HCT116 (cell line): Measurements from ENCODE around the gene MYADM. TPM values are rescaled to one million over a fixed set of nuclear protein-coding genes. Genes with fewer than 3 reads are reported as not detected.

ENCODE experiments used
- ATAC-seq: fragments of 200-7000 bp; cut with Tn5 transposase; 2 replicates; pipeline ENCODE4 v1.9.1; 2020; ENCODE audit warnings: mild to moderate bottlenecking, moderate library complexity
- BruUV-seq: library from RNA; stranded (reverse); fragments of 400-500 nt; replicated peaks from 2 replicates; lab custom pipeline; 2021; lab: Mats Ljungman, UMichigan
- CTCF ChIA-PET: fragments of 300-600 bp; sonication (Branson Sonifier 250); formaldehyde crosslinking; loops from one replicate; lab custom pipeline; 2021; ENCODE audit warnings: antibody characterized with exemption; lab: Charles Lee
- POLR2A ChIA-PET: fragments of 300-600, 350-600 bp; sonication (Branson Sonifier 250); formaldehyde crosslinking; loops from one replicate; lab custom pipeline; 2021; ENCODE audit warnings: antibody characterized with exemption; lab: Charles Lee
- RAD21 ChIA-PET, 2 experiments: fragments of 300-600 bp; sonication (Branson Sonifier 250); formaldehyde crosslinking; loops; one replicate each; lab custom pipeline; 2023; ENCODE audit warnings: low total read pairs in 2 of 2; ENCODE audit not compliant: uncharacterized antibody in 2 of 2, unreplicated experiment in 2 of 2, low non-redundant PET in 1 of 2; lab: Charles Lee
- DNase-seq: peaks from one replicate; pipeline ENCODE4 v3.0.0-alpha.2; 2010; ENCODE audit warnings: low read depth, low spot score
- H2AFZ ChIP-seq: fragments of 200-600 bp; shearing (Covaris generic), sonication (generic); 2 replicates; pipeline ENCODE4 v1.6.1; 2017; ENCODE audit warnings: low read depth, mixed run types, mixed read lengths, antibody characterized with exemption, low read length; ENCODE audit not compliant: poor library complexity, severe bottlenecking
- H3K27ac ChIP-seq: 2 replicates; pipeline ENCODE4 v1.5.1; 2012; ENCODE audit warnings: low read depth, low read length
- H3K27me3 ChIP-seq: fragments of 200-600 bp; sonication (generic); 2 replicates; pipeline ENCODE4 v1.6.1; 2016; ENCODE audit warnings: mixed run types, low read length, mixed read lengths; ENCODE audit not compliant: insufficient read depth
- H3K36me3 ChIP-seq, 2 experiments: fragments of 200-500 bp in 1 of 2; fragments of 200-600 bp in 1 of 2; sonication (Bioruptor generic) in 1 of 2; sonication (generic) in 1 of 2; 2 replicates each; pipeline versions ENCODE4 v1.5.1 to v1.6.1; 2014 to 2016; ENCODE audit warnings: low read length in 2 of 2, inconsistent platforms in 1 of 2, mixed read lengths in 1 of 2, mixed run types in 1 of 2; ENCODE audit not compliant: insufficient read depth in 2 of 2, control insufficient read depth in 1 of 2
- H3K4me1 ChIP-seq, 2 experiments: fragments of 200-600 bp in 1 of 2; sonication (generic) in 1 of 2; 2 replicates each; pipeline versions ENCODE4 v1.5.1 to v1.6.1; 2012 to 2017; ENCODE audit warnings: low read length in 2 of 2, inconsistent platforms in 1 of 2, mild to moderate bottlenecking in 1 of 2, mixed read lengths in 1 of 2, mixed run types in 1 of 2, moderate library complexity in 1 of 2; ENCODE audit not compliant: insufficient read depth in 2 of 2, control insufficient read depth in 1 of 2
- H3K4me2 ChIP-seq: fragments of 200-600 bp; sonication (generic); 2 replicates; pipeline ENCODE4 v1.6.1; 2017; ENCODE audit warnings: mixed run types, low read length, mixed read lengths
- H3K4me3 ChIP-seq, 2 experiments: fragments of 200-600 bp in 1 of 2; sonication (generic) in 1 of 2; replicated peaks in 1 of 2; 2 replicates each; pipeline ENCODE4 v1.5.1; 2011 to 2016; ENCODE audit warnings: low read length in 2 of 2, control low read depth in 1 of 2, low read depth in 1 of 2, mild to moderate bottlenecking in 1 of 2, mixed read lengths in 1 of 2, mixed run types in 1 of 2
- H3K79me2 ChIP-seq: fragments of 200-600 bp; sonication (generic); 2 replicates; pipeline ENCODE4 v1.6.1; 2017; ENCODE audit warnings: mild to moderate bottlenecking, mixed run types, low read length, moderate library complexity, mixed read lengths; ENCODE audit not compliant: insufficient read depth
- H3K9ac ChIP-seq: fragments of 200-600 bp; sonication (generic); 2 replicates; pipeline ENCODE4 v1.6.1; 2016; ENCODE audit warnings: low read length, mixed read lengths
- H3K9me2 ChIP-seq: fragments of 200-600 bp; sonication (generic), shearing (Covaris generic); 2 replicates; pipeline ENCODE4 v1.6.1; 2017; ENCODE audit warnings: mixed run types, mild to moderate bottlenecking, moderate library complexity; ENCODE audit not compliant: insufficient read depth
- H3K9me3 ChIP-seq, 2 experiments: fragments of 200-500 bp in 1 of 2; fragments of 200-600 bp in 1 of 2; sonication (Bioruptor generic) in 1 of 2; sonication (generic) in 1 of 2; 2 replicates each; pipeline ENCODE4 v1.6.1; 2014 to 2017; ENCODE audit warnings: low read length in 2 of 2, mixed read lengths in 2 of 2, inconsistent platforms in 1 of 2, low read depth in 1 of 2, mild to moderate bottlenecking in 1 of 2, mixed run types in 1 of 2, moderate library complexity in 1 of 2; ENCODE audit not compliant: control insufficient read depth in 1 of 2, insufficient read depth in 1 of 2
- H4K20me1 ChIP-seq: fragments of 200-600 bp; sonication (generic), shearing (Covaris generic); 2 replicates; pipeline ENCODE4 v1.6.1; 2017; ENCODE audit warnings: mixed run types, mild to moderate bottlenecking, moderate library complexity; ENCODE audit not compliant: insufficient read depth
- CBX3 ChIP-seq: IDR thresholded peaks from 2 replicates; pipeline ENCODE4 v1.6.1; 2012; ENCODE audit warnings: low read depth
- MAX ChIP-seq: IDR thresholded peaks from 2 replicates; pipeline ENCODE4 v1.6.1; 2012
- REST ChIP-seq: IDR thresholded peaks from 2 replicates; pipeline ENCODE4 v1.6.1; 2012; ENCODE audit warnings: low read depth
- SIN3A ChIP-seq: IDR thresholded peaks from 2 replicates; pipeline ENCODE4 v1.6.1; 2012; ENCODE audit warnings: low read depth
- TCF7L2 ChIP-seq: IDR thresholded peaks from 2 replicates; pipeline ENCODE4 v1.7.0; 2011; ENCODE audit warnings: borderline replicate concordance, inconsistent platforms; ENCODE audit not compliant: insufficient read depth, insufficient read length; ENCODE audit errors: extremely low read depth
- YY1 ChIP-seq: IDR thresholded peaks from 2 replicates; pipeline ENCODE4 v1.6.1; 2011; ENCODE audit warnings: low read length, low read depth, moderate library complexity, mild to moderate bottlenecking; ENCODE audit not compliant: insufficient replicate concordance; ENCODE audit errors: extremely low read depth
- ZBTB33 ChIP-seq: IDR thresholded peaks from 2 replicates; pipeline ENCODE4 v1.6.1; 2011; ENCODE audit warnings: mild to moderate bottlenecking, low read length, moderate library complexity; ENCODE audit not compliant: insufficient replicate concordance; ENCODE audit errors: extremely low read depth
- ZFX ChIP-seq: fragments of 450-650 bp; IDR thresholded peaks from 2 replicates; pipeline ENCODE4 v1.6.1; 2017
- intact Hi-C: fragments of 100-400 bp; cut with micrococcal nuclease; formaldehyde crosslinking; loops from 2 replicates; pipeline ENCODE4 v1.10.0; 2022
- total RNA-seq: library from RNA; stranded (reverse); gene quantifications from one replicate; pipeline ENCODE4 v1.2.1, GENCODE V29; 2021; ENCODE audit not compliant: unreplicated experiment
- TF ChIP-seq, protein P1 (sequence below): IDR thresholded peaks from 2 replicates; pipeline ENCODE4 v1.6.1; 2012
- TF ChIP-seq, protein P2 (sequence below), 3 experiments: fragments of 200-600 bp in 1 of 3; sonication (generic) in 1 of 3; IDR thresholded peaks in 2 of 3; conservative IDR thresholded peaks in 1 of 3; 2 replicates each; pipeline ENCODE4 v1.5.1; 2012 to 2017; ENCODE audit warnings: low read depth in 2 of 3, low read length in 2 of 3, antibody characterized with exemption in 1 of 3, borderline replicate concordance in 1 of 3, control low read depth in 1 of 3, mild to moderate bottlenecking in 1 of 3, mixed read lengths in 1 of 3, mixed run types in 1 of 3, moderate library complexity in 1 of 3; ENCODE audit not compliant: insufficient read depth in 1 of 3

The MYADM gene
- total RNA-seq, 1 experiment from 2014 or later = 79.6 TPM

GRCh38 chr19:53880711-53881481 lies 13.2 kb downstream of the MYADM start (continued):
- TF ChIP-seq YY1 (no peak), TCF7L2 (no peak)
- TF ChIP-seq, protein P1, sequence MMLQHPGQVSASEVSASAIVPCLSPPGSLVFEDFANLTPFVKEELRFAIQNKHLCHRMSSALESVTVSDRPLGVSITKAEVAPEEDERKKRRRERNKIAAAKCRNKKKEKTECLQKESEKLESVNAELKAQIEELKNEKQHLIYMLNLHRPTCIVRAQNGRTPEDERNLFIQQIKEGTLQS = no peak
- TF ChIP-seq, all 23 proteins: peak for 0

DNA sequence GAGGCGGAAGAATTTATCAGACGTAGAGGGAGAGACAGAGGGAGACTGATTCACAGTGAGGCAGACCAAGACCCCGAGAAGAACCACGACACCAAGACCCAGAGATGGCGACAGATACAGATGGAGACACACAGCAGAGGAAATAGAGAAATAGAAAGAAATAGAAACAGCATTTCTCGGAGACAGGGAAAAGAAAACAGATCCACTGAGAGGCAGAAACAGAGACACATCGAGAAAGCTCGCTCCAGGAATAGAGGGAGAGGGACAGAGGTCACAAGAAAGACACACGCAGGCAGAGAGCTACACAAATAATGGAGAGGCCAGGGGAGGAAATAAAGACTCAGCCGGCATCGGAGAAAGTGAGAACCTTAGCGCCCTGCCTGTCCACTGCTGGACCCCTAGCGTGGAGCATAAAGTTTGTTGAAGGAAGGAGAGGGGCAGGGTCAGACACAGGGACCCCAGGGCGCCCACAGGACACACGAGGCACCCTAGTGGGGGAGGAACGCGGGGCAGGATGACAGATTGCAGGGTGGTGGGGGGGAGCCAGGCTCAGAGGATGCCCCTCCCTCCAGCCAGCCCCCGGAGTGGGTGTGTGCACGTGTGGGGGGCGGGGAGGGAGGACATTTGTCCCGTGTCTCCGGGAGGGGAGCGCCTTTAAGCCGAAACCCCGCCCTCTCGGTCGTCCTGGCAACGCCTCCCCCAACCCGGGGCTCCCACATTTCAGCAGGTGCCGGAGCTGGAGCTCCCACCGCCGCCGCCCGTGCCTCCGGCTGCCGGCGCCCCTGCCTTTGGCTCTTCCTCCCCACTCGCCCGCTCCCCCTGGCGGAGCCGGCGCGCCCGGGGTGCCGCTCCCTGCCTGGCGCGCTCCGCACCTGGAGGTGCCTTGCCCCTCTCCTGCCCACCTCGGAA lies 14.1 kb downstream of the MYADM start, which contains the start of gene PRKCG:
PRKCG (plus strand) TSS at position 716 of the 909 bp plus-strand sequence. CDS start 298 bp downstream, outside the sequence.
- Histone ChIP-seq H2AFZ (peak within 1 kb of the TSS; percentile 24), H3K9me2 (no peaks in the 10 kb centered on the region), H4K20me1 (no peaks in the 10 kb centered on the region), H3K9me3 (no peaks in the 10 kb centered on the region), H3K79me2 (no peaks in the 10 kb centered on the region), H3K27ac (peak within 1 kb of the TSS; percentile 32; the same call in 1 of the 2 replicates), H3K27me3 (no peaks in the 10 kb centered on the region), H3K9ac (peak within 1 kb of the TSS; percentile 49), H3K4me2 (peak within 1 kb of the TSS; percentile 89), H3K4me1 (peaks cover 21 to 37% of the 10 kb centered on the region in 2 experiments), H3K4me3 (peak within 1 kb of the TSS; percentile 40 to 52), H3K36me3 (no peaks in the 10 kb centered on the region; a peak in 1 of 4 replicates)
- POLR2A ChIA-PET = interaction anchor here (1.7 to 2.8 kb wide), 2 partner anchors 14 to 98 kb away, joined by 6 to 11 read pairs; partner anchors contain the start of gene MYADM
- RAD21 ChIA-PET = no interaction called here
- ATAC-seq (peak; percentile 61), DNase-seq (no peak)
- CTCF ChIA-PET = no interaction called here
- BruUV-seq = no TSS peak
- intact Hi-C loops = loop anchor here (1.0 kb wide), 1 partner anchor 28 kb away; no protein-coding TSS in a partner anchor
- no peak for TF ChIP-seq SIN3A
- TF ChIP-seq, protein P2, sequence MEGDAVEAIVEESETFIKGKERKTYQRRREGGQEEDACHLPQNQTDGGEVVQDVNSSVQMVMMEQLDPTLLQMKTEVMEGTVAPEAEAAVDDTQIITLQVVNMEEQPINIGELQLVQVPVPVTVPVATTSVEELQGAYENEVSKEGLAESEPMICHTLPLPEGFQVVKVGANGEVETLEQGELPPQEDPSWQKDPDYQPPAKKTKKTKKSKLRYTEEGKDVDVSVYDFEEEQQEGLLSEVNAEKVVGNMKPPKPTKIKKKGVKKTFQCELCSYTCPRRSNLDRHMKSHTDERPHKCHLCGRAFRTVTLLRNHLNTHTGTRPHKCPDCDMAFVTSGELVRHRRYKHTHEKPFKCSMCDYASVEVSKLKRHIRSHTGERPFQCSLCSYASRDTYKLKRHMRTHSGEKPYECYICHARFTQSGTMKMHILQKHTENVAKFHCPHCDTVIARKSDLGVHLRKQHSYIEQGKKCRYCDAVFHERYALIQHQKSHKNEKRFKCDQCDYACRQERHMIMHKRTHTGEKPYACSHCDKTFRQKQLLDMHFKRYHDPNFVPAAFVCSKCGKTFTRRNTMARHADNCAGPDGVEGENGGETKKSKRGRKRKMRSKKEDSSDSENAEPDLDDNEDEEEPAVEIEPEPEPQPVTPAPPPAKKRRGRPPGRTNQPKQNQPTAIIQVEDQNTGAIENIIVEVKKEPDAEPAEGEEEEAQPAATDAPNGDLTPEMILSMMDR (IDR thresholded peaks at IDR 0.05 in 2 of 3, conservative IDR thresholded peaks at IDR 0.05 in 1 of 3; ENCODE audit: borderline replicate concordance in 1 of 3, insufficient read depth in 1 of 3, low read depth in 2 of 3, low read length in 2 of 3) = peak in 2 of 3 experiments; percentile 40 to 56; a peak in 4 of 6 replicates
- TF ChIP-seq TCF7L2 = no peak
- no peak for TF ChIP-seq ZBTB33
- TF ChIP-seq YY1 = no peak
- TF ChIP-seq CBX3 = no peak
- no peak for TF ChIP-seq REST
- TF ChIP-seq MAX = no peak
- TF ChIP-seq ZFX = no peak
